NCI-H1930 (cell line): ENCODE results near the gene IGHMBP2.

ENCODE experiments used
- DNase-seq, 2 experiments: peaks; one replicate each; lab custom pipeline; 2025; lab: John Stamatoyannopoulos, UW

IGHMBP2 gene

DNA sequence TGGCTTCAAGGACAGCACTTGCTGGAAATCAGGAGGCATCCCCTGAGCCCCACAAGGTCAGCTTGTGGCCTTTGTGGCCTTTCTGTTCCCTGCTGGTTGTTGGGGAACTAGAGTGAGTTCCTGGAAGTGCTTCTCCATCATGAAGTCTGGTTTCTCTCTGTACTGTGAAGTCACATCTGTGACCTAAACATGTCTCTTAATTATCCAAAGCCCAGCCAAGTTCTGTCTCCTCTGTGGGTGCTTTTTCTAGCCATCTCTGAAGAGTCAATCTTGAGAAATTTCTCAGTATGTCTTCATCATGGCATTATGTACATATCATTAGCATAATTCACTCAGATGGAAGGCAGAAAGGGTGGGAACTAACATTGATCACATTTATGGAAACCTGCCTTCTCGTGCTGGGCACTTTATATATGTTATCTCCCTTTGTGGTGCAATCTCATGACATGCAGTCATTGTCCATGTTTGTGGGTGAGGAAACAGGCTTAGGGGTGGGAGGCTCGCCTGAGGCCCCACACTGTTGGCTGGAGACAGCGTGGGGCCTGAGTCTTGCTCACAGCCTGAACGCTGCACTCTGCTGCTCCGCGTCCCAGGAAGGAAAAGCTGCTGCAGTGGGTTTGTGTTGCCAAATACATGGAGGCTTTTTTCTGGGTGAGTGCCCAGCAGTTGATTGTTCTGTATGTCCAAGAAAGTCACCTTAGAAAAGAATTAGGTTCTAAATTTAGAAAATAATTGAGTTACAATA lies 24.6 kb downstream of the IGHMBP2 start:
- no peak for DNase-seq

DNA sequence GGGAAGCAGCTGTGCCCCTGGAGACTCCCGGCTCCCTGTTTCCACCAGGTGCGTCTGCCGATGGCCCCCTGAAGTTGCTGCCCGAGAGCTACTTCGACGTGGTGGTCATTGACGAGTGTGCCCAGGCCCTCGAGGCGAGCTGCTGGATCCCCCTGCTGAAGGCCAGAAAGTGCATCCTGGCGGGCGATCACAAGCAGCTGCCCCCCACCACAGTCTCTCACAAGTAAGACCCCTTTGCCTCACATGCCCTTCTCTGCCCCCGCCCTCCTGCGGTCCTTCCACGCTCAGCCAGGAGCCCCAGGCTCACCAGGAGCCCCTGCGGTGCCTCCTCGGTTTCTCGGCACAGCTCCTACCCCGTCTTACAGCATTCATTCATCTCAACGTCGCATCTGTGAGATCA lies 25.4 kb downstream of the IGHMBP2 start:
- no peak for DNase-seq

GRCh38 chr11:68929706-68930570 lies 26.2 kb downstream of the IGHMBP2 start:
- no peak for DNase-seq

- no peak for DNase-seq
Measured at GRCh38 chr11:68930991-68931855, 27.5 kb downstream of the IGHMBP2 start.

- DNase-seq = no peak
Measured at GRCh38 chr11:68931911-68932310, 28.2 kb downstream of the IGHMBP2 start.

DNA sequence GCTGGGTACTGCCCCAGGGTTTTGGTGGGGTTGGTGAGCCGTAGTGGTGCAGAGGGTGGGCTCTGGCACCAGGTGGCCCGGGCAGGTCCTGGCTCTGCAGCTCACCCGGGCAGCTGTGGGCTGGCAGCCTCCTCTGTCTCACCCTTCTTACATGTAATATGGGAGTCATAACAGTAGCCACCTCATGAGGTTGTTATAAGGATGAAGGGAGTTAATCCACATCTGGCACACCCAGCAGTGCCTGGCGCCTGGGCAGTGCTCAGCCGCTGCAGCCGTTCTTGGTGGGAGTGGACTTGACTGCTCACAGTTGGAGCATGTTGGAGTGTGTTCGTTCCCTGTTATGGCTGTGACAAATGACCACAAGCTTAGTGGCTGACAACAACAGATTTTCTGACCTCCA lies 28.7 kb downstream of the IGHMBP2 start:
- DNase-seq = no peak

- DNase-seq = no peak
Measured at GRCh38 chr11:68932933-68933577, 29.4 kb downstream of the IGHMBP2 start.

GRCh38 chr11:68933605-68934320 lies 30.1 kb downstream of the IGHMBP2 start:
- DNase-seq = no peak

DNA sequence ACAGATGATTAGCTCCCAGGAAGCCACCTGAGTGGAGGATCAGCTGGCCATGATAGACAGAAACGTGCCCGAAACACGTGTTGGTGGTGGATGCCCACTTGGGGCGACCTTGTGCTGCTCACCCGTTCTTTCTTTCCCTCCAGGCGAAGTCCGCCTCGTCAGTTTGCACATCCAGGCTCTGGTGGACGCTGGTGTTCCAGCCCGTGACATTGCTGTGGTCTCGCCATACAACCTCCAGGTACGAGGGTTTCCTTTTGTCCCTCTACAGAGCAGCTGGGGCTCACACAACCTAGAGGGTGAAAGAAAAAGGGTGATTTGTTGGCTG lies 30.6 kb downstream of the IGHMBP2 start:
- DNase-seq = no peak

- DNase-seq = no peak
Measured at GRCh38 chr11:68934666-68935065, 31.0 kb downstream of the IGHMBP2 start.

GRCh38 chr11:68935066-68935465 lies 31.4 kb downstream of the IGHMBP2 start:
- DNase-seq = no peak

- no peak for DNase-seq
Measured at GRCh38 chr11:68935516-68936357, 32.0 kb downstream of the IGHMBP2 start.

DNA sequence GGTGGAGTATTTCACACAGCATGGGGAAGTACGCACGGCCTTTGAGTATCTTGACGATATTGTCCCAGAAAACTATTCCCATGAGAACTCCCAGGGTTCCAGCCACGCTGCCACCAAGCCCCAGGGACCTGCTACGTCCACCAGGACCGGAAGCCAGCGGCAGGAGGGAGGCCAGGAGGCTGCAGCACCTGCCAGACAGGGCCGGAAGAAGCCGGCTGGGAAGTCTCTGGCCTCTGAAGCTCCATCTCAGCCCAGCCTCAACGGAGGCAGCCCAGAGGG lies 32.6 kb downstream of the IGHMBP2 start:
- no peak for DNase-seq

- no peak for DNase-seq
Measured at GRCh38 chr11:68936676-68937620, 33.3 kb downstream of the IGHMBP2 start.

DNA sequence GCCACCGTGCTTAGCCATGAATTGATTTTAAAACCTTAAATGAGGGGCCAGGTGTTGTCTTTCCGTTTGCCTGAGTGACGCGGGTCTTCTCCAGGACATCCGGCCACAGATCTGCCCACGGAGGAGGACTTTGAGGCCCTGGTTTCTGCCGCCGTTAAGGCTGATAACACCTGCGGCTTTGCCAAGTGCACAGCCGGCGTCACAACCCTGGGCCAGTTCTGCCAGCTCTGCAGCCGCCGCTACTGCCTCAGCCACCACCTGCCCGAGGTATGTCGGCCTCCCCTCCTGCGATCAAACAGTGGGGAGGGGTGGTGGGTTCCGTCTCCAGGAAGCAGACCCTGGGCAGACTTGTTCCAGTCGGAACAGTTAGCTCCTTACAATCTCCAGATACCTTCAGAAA lies 34.4 kb downstream of the IGHMBP2 start:
- DNase-seq = no peak

DNA sequence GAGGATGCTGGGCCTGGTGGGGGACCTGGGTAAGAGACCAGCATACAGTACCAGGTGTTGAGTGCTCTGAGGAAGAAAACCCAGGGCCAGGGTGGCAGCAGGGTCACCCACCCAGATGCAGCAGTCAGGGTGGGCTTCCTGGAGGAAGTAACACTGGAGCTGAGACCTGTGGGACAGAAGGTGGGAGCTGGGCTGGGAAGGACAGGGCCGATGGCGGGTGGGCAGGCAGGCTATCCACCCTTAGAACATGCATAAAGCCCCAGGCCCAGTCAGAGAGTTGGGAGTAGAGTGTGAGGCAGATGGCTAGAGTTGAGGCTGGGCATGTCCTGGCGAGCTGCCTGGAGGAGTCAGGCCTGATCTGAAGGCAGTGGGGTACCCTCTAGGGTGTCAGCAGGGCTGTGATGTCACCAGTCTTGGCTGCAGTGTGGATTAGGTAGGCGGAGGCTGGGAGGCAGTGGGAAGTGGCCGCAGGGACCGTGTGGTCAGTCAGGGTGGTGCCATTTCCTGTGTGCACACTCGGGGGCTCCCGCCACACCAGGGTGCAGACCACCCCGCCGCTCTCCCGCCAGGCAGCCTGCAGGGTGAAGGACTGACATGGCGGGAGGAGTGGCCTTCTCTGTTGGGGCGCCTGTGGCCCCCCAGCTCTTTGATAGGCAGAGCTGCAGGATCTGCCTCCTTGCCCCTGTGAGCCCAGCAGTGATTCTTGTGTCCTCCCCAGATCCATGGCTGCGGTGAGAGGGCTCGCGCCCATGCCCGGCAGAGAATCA lies 35.3 kb downstream of the IGHMBP2 start:
- DNase-seq = no peak

DNA sequence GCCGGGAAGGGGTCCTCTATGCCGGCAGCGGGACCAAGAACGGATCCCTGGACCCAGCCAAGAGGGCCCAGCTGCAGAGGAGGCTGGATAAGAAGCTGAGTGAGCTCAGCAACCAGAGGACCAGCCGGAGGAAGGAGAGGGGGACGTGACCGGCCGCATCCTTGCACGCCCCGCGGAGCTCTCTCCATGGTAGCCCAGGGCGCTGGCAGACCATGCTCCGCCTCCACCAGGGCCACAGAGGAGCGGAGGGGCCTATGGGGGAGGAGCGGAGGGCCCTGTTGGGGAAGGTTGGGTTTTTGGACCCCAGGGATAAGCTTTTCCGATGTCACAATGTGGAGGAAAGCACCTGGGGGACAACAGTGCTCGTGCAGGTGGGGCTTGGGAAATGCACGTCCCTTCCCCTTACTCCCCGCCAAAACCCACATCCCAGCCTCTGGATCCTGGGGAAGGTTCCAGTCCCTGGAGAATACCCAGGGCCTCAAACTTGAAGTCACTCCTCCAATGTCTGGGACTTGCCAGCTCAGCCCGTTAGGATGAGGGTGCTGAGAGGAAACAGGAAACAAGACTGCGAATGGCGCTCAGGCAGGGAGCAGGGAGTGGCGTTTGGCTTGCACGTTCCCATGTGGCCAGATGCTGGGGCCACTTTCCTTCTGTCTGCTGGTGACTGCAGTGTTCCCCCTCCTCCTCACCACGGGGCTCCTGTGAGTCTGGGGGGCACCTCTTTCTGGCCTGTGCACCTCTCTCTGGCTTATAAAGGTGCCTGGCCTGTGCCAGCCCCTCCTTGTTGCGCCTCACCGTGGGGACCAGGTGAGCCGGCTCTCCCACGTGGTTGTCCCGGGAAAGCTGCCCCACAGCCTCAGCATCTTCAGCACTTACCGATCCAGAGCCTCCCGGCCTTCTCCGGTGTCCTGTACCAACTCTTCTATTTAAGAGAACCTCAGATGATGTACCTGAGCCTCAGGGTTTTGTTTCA lies 36.2 kb downstream of the IGHMBP2 start:
- DNase-seq = no peak
